Skin epidermis (tissue), 12 donors: ENCODE measurements around the gene NAPB.
A peak's percentile ranks its signal among the peaks of the same experiment; 100 is the strongest.

ENCODE experiments used
- H3K27ac ChIP-seq, 21 experiments: fragments of 200-600 bp; sonication (generic) in 11 of 21; one replicate each; pipeline ENCODE4 v1.5.0; 2020; ENCODE audit warnings: mild to moderate bottlenecking in 3 of 21, inconsistent platforms in 2 of 21, moderate library complexity in 2 of 21
- H3K4me3 ChIP-seq, 7 experiments: fragments of 200-600 bp; sonication (generic) in 2 of 7; one replicate each; pipeline ENCODE4 v1.5.0; 2020; ENCODE audit warnings: inconsistent platforms in 2 of 7, mild to moderate bottlenecking in 2 of 7, moderate library complexity in 1 of 7

The NAPB gene

GRCh38 chr20:23410916-23411695 lies 10.2 kb downstream of the NAPB start:
- H3K4me3 ChIP-seq = no peak overlapping the region
- H3K27ac ChIP-seq = peak overlapping the region in 2 of 21 experiments; percentile 25

- no peak overlapping the region for H3K27ac ChIP-seq
Measured at GRCh38 chr20:23409800-23410199, 11.5 kb downstream of the NAPB start.

GRCh38 chr20:23408957-23409356 lies 12.3 kb downstream of the NAPB start:
- Histone ChIP-seq H3K27ac (peak overlapping the region in 1 of 21 experiments; percentile 47), H3K4me3 (no peak overlapping the region)

More at GRCh38 chr20:23409800-23410199, 11.5 kb downstream of the NAPB start:
- H3K4me3 ChIP-seq = no peak overlapping the region

GRCh38 chr20:23407781-23408464 lies 13.4 kb downstream of the NAPB start:
- Histone ChIP-seq H3K27ac (no peak overlapping the region), H3K4me3 (no peak overlapping the region)

- Histone ChIP-seq H3K4me3 (no peak overlapping the region), H3K27ac (no peak overlapping the region)
Measured at GRCh38 chr20:23406880-23407279, 14.4 kb downstream of the NAPB start.

GRCh38 chr20:23404196-23404595 lies 17.1 kb downstream of the NAPB start:
- Histone ChIP-seq H3K4me3 (no peak overlapping the region), H3K27ac (no peak overlapping the region)

GRCh38 chr20:23403751-23404150 lies 17.5 kb downstream of the NAPB start:
- no peak overlapping the region for H3K27ac ChIP-seq
- no peak overlapping the region for H3K4me3 ChIP-seq

- Histone ChIP-seq H3K4me3 (no peak overlapping the region), H3K27ac (no peak overlapping the region)
Measured at GRCh38 chr20:23401051-23401450, 20.2 kb downstream of the NAPB start.

GRCh38 chr20:23399568-23400241 lies 21.6 kb downstream of the NAPB start:
- H3K27ac ChIP-seq = peak overlapping the region in 1 of 21 experiments; percentile 26
- no peak overlapping the region for H3K4me3 ChIP-seq

GRCh38 chr20:23397961-23398360 lies 23.3 kb downstream of the NAPB start:
- Histone ChIP-seq H3K27ac (peak overlapping the region in 2 of 21 experiments; percentile 9 to 45), H3K4me3 (no peak overlapping the region)

- no peak overlapping the region for H3K4me3 ChIP-seq
- H3K27ac ChIP-seq = no peak overlapping the region
Measured at GRCh38 chr20:23396950-23397627, 24.2 kb downstream of the NAPB start.

- no peak overlapping the region for H3K27ac ChIP-seq
- H3K4me3 ChIP-seq = no peak overlapping the region
Measured at GRCh38 chr20:23393996-23394775, 27.1 kb downstream of the NAPB start.

- no peak overlapping the region for H3K27ac ChIP-seq
- H3K4me3 ChIP-seq = no peak overlapping the region
Measured at GRCh38 chr20:23391707-23392310, 29.5 kb downstream of the NAPB start.

- Histone ChIP-seq H3K27ac (no peak overlapping the region), H3K4me3 (no peak overlapping the region)
Measured at GRCh38 chr20:23390091-23390774, 31.1 kb downstream of the NAPB start.

- Histone ChIP-seq H3K4me3 (no peak overlapping the region), H3K27ac (no peak overlapping the region)
Measured at GRCh38 chr20:23387118-23387443, 34.2 kb downstream of the NAPB start.

GRCh38 chr20:23386304-23387117 lies 34.8 kb downstream of the NAPB start:
- Histone ChIP-seq H3K27ac (no peak overlapping the region), H3K4me3 (no peak overlapping the region)

- no peak overlapping the region for H3K4me3 ChIP-seq
- no peak overlapping the region for H3K27ac ChIP-seq
Measured at GRCh38 chr20:23381876-23382275, 39.4 kb downstream of the NAPB start.

- Histone ChIP-seq H3K4me3 (no peak overlapping the region), H3K27ac (no peak overlapping the region)
Measured at GRCh38 chr20:23379772-23380171, 41.5 kb downstream of the NAPB start.
